ENCODE data around the gene PCBP3. TPM values are rescaled to one million over a fixed set of nuclear protein-coding genes. Genes with fewer than 3 reads are reported as not detected.

Gene PCBP3
- total RNA-seq, 2 donors from 2014 or later: 2.1 to 5.3 TPM

GRCh38 chr21:45921917-45922316 lies 278.4 kb downstream of the PCBP3 start:
- no peak overlapping the region for H3K4me3 ChIP-seq
- intact Hi-C loops (cut with DNase I): no loop called here
- H3K27me3 ChIP-seq: no peaks in the 10 kb centered on the region
- H3K27ac ChIP-seq: no peak overlapping the region
- H3K9ac ChIP-seq (ENCODE audit: low read depth in 2 of 2, low read length in 2 of 2): peak overlapping the region in 1 of 2 donors; percentile 7
- no peaks in the 10 kb centered on the region for H3K36me3 ChIP-seq
- H3K9me3 ChIP-seq: no peaks in the 10 kb centered on the region
- no peaks in the 10 kb centered on the region for H3K4me1 ChIP-seq
- TF ChIP-seq CTCF (IDR thresholded peaks at IDR 0.05): no peak
- DNase-seq: no peak

GRCh38 chr21:45922648-45923047 lies 279.1 kb downstream of the PCBP3 start:
- no peak for DNase-seq
- Histone ChIP-seq H3K27ac (no peak overlapping the region), H3K4me3 (no peak overlapping the region), H3K36me3 (no peaks in the 10 kb centered on the region), H3K27me3 (no peaks in the 10 kb centered on the region), H3K9ac (ENCODE audit: low read depth in 2 of 2, low read length in 2 of 2) (no peak overlapping the region), H3K4me1 (no peaks in the 10 kb centered on the region), H3K9me3 (no peaks in the 10 kb centered on the region)
- intact Hi-C loops (cut with DNase I): no loop called here
- no peak for TF ChIP-seq CTCF (IDR thresholded peaks at IDR 0.05)

- Histone ChIP-seq H3K4me1 (no peaks in the 10 kb centered on the region), H3K9ac (ENCODE audit: low read depth in 2 of 2, low read length in 2 of 2) (no peak overlapping the region), H3K4me3 (no peak overlapping the region), H3K36me3 (no peaks in the 10 kb centered on the region), H3K27ac (no peak overlapping the region), H3K27me3 (no peaks in the 10 kb centered on the region), H3K9me3 (no peaks in the 10 kb centered on the region)
- peak; percentile 47 for DNase-seq
- intact Hi-C loops (cut with DNase I): no loop called here
- TF ChIP-seq CTCF (IDR thresholded peaks at IDR 0.05): peak; percentile 53
These were observed 279.6 kb downstream of the PCBP3 start for GRCh38 chr21:45923146-45923545.

GRCh38 chr21:45926281-45926680 lies 282.8 kb downstream of the PCBP3 start:
- TF ChIP-seq CTCF (IDR thresholded peaks at IDR 0.05): no peak
- Histone ChIP-seq H3K9ac (ENCODE audit: low read depth in 2 of 2, low read length in 2 of 2) (no peak overlapping the region), H3K36me3 (no peaks in the 10 kb centered on the region), H3K27me3 (no peaks in the 10 kb centered on the region), H3K4me1 (no peaks in the 10 kb centered on the region), H3K9me3 (no peaks in the 10 kb centered on the region), H3K4me3 (no peak overlapping the region), H3K27ac (no peak overlapping the region)
- DNase-seq: no peak
- intact Hi-C loops (cut with DNase I): no loop called here

GRCh38 chr21:45927032-45927431 lies 283.5 kb downstream of the PCBP3 start:
- TF ChIP-seq CTCF (IDR thresholded peaks at IDR 0.05): no peak
- DNase-seq: no peak
- Histone ChIP-seq H3K4me1 (no peaks in the 10 kb centered on the region), H3K9ac (ENCODE audit: low read depth in 2 of 2, low read length in 2 of 2) (no peak overlapping the region), H3K27ac (no peak overlapping the region), H3K36me3 (no peaks in the 10 kb centered on the region), H3K27me3 (no peaks in the 10 kb centered on the region), H3K4me3 (no peak overlapping the region), H3K9me3 (no peaks in the 10 kb centered on the region)
- intact Hi-C loops (cut with DNase I): no loop called here
